AG04450 (cell line): ENCODE data around the gene TMEM91. TPM values are rescaled to one million over a fixed set of nuclear protein-coding genes. Genes with fewer than 3 reads are reported as not detected.
A peak's percentile ranks its signal among the peaks of the same experiment; 100 is the strongest.

ENCODE experiments used
- CTCF ChIA-PET: fragments of 300-600, 350-600 bp; formaldehyde crosslinking; extraction: SDS; loops from one replicate; lab custom pipeline; 2022; ENCODE audit warnings: antibody characterized with exemption, inconsistent platforms; lab: Charles Lee
- POLR2A ChIA-PET: fragments of 350-600 bp; formaldehyde crosslinking; extraction: SDS; loops from one replicate; lab custom pipeline; 2021; ENCODE audit warnings: antibody characterized with exemption, inconsistent platforms; lab: Yijun Ruan, JAX
- DNase-seq: peaks from one replicate; pipeline ENCODE4 v3.0.0-alpha.2; 2011; ENCODE audit warnings: low read depth, low spot score
- H3K27ac ChIP-seq: one replicate; pipeline ENCODE4 v1.5.1; 2012; ENCODE audit warnings: low read depth, low read length, control low read depth
- H3K27me3 ChIP-seq: one replicate; pipeline ENCODE4 v1.6.0; 2012; ENCODE audit warnings: low read length; ENCODE audit not compliant: control insufficient read depth, insufficient read depth
- H3K4me3 ChIP-seq: 2 replicates; pipeline ENCODE4 v1.5.1; 2011; ENCODE audit warnings: mild to moderate bottlenecking, low read depth, low read length, control low read depth
- H3K9me3 ChIP-seq: 2 replicates; pipeline ENCODE4 v1.5.1; 2012; ENCODE audit warnings: low read length; ENCODE audit not compliant: control insufficient read depth, insufficient read depth
- CTCF ChIP-seq: IDR thresholded peaks from 2 replicates; pipeline ENCODE4 v1.5.1; 2011; ENCODE audit warnings: low read depth, low read length, control low read depth, inconsistent platforms
- polyA plus RNA-seq: library from polyadenylated mRNA; depleted of rRNA; stranded (reverse); fragments of >200 nt; gene quantifications from 2 replicates; pipeline ENCODE4 v1.2.3, GENCODE V29; 2011

Gene TMEM91
- polyA plus RNA-seq, 1 experiment: 5.2 TPM

GRCh38 chr19:41425174-41426115 is 49.1 kb downstream of the TMEM91 start:
- no peaks in the 10 kb centered on the region; the same call in 1 of the 2 replicates for H3K9me3 ChIP-seq
- no peak for TF ChIP-seq CTCF
- no peak overlapping the region for H3K27ac ChIP-seq
- POLR2A ChIA-PET: no interaction called here
- DNase-seq: no peak
- H3K27me3 ChIP-seq: no peaks in the 10 kb centered on the region
- CTCF ChIA-PET: no interaction called here
- no peak overlapping the region for H3K4me3 ChIP-seq

DNA sequence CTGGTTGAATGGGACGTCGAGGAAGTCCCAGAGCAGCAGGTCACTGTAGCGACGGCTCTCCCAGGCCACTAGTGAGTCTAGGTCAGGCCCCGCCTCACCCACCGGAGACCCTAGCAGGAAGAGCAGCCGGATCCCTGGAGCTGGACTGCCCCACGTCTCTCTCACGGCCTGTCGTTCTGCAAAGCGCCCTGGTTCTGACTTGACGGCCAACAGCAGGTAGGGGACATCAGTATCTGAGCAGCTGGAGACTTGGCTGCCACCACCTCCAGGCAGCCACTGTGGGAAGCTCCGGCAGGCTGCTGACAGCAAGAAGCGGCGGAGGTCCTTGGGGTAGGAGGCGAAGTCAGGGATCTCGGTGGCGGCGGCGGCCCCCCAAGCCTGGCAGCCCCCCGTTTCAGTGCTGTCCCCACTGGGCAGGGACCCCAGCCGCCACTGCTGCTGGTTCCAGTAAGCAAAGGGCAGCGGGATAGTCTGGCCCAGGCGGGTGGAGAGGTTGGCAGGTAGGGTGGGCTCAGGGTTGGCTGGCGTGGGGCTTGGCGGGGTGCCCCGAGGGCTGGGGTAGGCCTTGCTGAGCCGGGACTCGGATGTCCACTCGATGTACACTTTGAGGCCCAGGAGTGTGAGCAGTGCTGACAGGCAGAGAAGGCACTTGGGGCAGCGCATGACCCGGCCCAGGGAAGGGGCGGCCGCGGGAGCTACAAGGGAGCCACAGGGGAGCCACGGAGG is 49.9 kb downstream of the TMEM91 start:
- ChIA-PET POLR2A (interaction anchor here (2.1 kb wide), 1 partner anchor 13 kb away, joined by 7 read pairs; the partner anchor contains the start of gene DMAC2), CTCF (interaction anchor here (0.9 to 1.9 kb wide), 3 partner anchors 23 to 167 kb away, joined by 3 to 11 read pairs (median 5); no protein-coding TSS in a partner anchor)
- Histone ChIP-seq H3K4me3 (peak overlapping the region; percentile 55), H3K27ac (no peak overlapping the region), H3K9me3 (no peaks in the 10 kb centered on the region; the same call in 1 of the 2 replicates), H3K27me3 (no peaks in the 10 kb centered on the region)
- DNase-seq: no peak
- TF ChIP-seq CTCF: no peak

DNA sequence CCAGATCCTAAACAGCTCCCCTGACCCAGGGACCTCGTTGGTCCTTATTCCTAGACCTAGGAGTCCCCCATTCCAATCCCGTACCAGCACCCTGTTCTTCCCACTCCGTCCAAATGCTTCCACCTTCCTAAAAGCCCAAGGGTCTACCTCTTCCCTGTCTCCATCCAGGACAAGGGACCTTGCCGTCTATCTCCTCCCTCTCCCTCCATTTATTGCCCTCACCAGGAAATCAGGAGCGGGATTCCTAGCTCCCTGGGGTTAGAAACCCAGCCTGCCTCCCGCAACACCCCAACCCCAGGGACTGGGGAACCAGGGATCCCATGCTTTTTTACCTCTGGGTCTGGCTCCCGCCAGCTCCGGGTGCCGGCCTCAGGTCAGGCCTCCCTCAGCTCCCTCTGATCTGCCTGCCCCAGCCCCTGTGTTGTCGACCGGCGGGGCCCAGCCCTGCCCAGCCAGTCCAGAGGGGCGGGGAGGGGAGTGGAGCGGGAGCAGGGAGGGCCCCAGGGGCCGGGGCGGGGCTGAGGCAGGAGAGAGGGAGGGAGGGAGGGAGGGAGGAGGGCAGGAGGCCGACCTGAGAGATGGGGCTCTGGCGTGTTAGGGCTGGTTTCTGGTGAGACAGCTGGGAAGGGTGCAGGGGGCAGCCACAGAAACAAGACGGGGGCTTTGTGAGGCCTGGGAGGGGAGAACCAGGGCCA is 50.8 kb downstream of the TMEM91 start, which contains the start of gene B3GNT8:
Gene B3GNT8, minus strand, starts transcription at position 423 of the 695 bp plus-strand sequence. CDS start 596 bp downstream, outside the sequence.
- Histone ChIP-seq H3K4me3 (peak within 1 kb of the TSS; percentile 55), H3K9me3 (no peaks in the 10 kb centered on the region; the same call in 1 of the 2 replicates), H3K27ac (no peak within 1 kb of the TSS), H3K27me3 (no peaks in the 10 kb centered on the region)
- POLR2A ChIA-PET: interaction anchor here (0.6 to 2.1 kb wide), 4 partner anchors 10 to 135 kb away, joined by 3 to 7 read pairs (median 4); partner anchors contain the start of gene DMAC2
- DNase-seq: peak; percentile 11
- TF ChIP-seq CTCF: no peak
- CTCF ChIA-PET: interaction anchor here (0.6 to 1.9 kb wide), 4 partner anchors 22 to 167 kb away, joined by 3 to 11 read pairs (median 4); no protein-coding TSS in a partner anchor

GRCh38 chr19:41427647-41428480 is 51.5 kb downstream of the TMEM91 start:
- Histone ChIP-seq H3K4me3 (peak overlapping the region; percentile 43), H3K27me3 (no peaks in the 10 kb centered on the region), H3K27ac (no peak overlapping the region), H3K9me3 (no peaks in the 10 kb centered on the region; the same call in 1 of the 2 replicates)
- DNase-seq: no peak
- TF ChIP-seq CTCF: no peak
- POLR2A ChIA-PET: interaction anchor here (0.6 to 2.1 kb wide), 4 partner anchors 10 to 136 kb away, joined by 3 to 7 read pairs (median 4); partner anchors contain the start of gene DMAC2
- CTCF ChIA-PET: interaction anchor here (0.6 to 1.9 kb wide), 3 partner anchors 23 to 166 kb away, joined by 3 to 5 read pairs (median 4); no protein-coding TSS in a partner anchor
